22Rv1 (cell line): ENCODE data around the gene ZBED4.

Experiments used
- H3K27ac ChIP-seq: fragments of 450-650 bp; 2 replicates; pipeline ENCODE4 v1.5.1; 2017
- CTCF ChIP-seq: fragments of 450-650 bp; IDR thresholded peaks from 2 replicates; pipeline ENCODE4 v1.5.1; 2017; ENCODE audit warnings: mild to moderate bottlenecking
- ZFX ChIP-seq: fragments of 450-650 bp; IDR thresholded peaks from 2 replicates; pipeline ENCODE4 v1.6.1; 2017; ENCODE audit warnings: antibody characterized with exemption, borderline replicate concordance

ZBED4 gene

GRCh38 chr22:49852898-49853894, at the start of gene ZBED4:
ZBED4 (plus strand) TSS chr22:49853844; CDS start chr22:49883663, 29,819 bp downstream.
- H3K27ac ChIP-seq: peak within 1 kb of the TSS; percentile 97
- no peak for TF ChIP-seq CTCF
- no peak for TF ChIP-seq ZFX

GRCh38 chr22:49807129-49807528, 46.5 kb upstream of the ZBED4 start:
- H3K27ac ChIP-seq: no peak overlapping the region
- TF ChIP-seq ZFX (no peak), CTCF (no peak)

GRCh38 chr22:49807780-49808708, 45.6 kb upstream of the ZBED4 start:
- TF ChIP-seq CTCF (no peak), ZFX (no peak)
- no peak overlapping the region for H3K27ac ChIP-seq

- TF ChIP-seq ZFX (no peak), CTCF (no peak)
These were observed 43.2 kb upstream of the ZBED4 start for GRCh38 chr22:49810363-49811019.

GRCh38 chr22:49811020-49811791, 42.4 kb upstream of the ZBED4 start:
- no peak overlapping the region for H3K27ac ChIP-seq
- TF ChIP-seq CTCF (no peak), ZFX (no peak)

More at GRCh38 chr22:49810363-49811019, 43.2 kb upstream of the ZBED4 start:
- H3K27ac ChIP-seq: no peak overlapping the region

- TF ChIP-seq CTCF (no peak), ZFX (no peak)
- H3K27ac ChIP-seq: no peak overlapping the region
These were observed 40.8 kb upstream of the ZBED4 start for GRCh38 chr22:49812838-49813237.
